ENCODE measurements around the gene NCBP3.

DNA sequence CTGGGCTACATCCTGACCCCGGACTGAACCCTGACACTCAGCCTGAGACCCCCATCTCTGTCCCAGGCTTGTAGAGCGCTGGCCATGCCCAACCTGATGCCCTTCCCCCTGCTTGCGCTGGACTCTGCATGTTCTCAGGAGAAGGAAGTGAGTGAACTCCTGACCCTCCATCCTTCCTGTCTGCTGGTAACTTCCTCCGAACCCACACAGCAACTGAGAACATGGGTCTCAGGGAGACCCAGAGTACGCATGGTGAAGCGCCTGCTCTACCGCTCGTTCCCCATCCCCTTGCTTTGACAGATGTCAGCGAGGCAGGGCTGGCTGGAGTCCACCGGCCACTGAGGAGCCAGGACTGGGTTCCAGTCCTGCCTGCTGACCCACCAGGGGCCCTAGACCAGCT, 40.7 kb upstream of the NCBP3 start:
- no peak for TF ChIP-seq CTCF (IDR thresholded peaks at IDR 0.05)
- peak; percentile 48 to 56 for TF ChIP-seq POLR2AphosphoS5 (IDR thresholded peaks at IDR 0.05)
- no peak for TF ChIP-seq POLR2A (IDR thresholded peaks at IDR 0.05; ENCODE audit: low read depth)
- TF ChIP-seq EP300 (IDR thresholded peaks at IDR 0.05), result no peak
